Peyer's patch (tissue), 4 donors: ENCODE measurements around the gene BANP.

ENCODE experiments used
- POLR2A ChIP-seq, 2 donors: fragments of 450-650 bp; IDR thresholded peaks; one replicate each; pipeline ENCODE4 v1.5.1; 2017; ENCODE audit warnings: antibody characterized with exemption in 2 of 2, mild to moderate bottlenecking in 2 of 2, moderate library complexity in 2 of 2
- TF ChIP-seq, protein P1 (sequence below), 6 experiments: fragments of 450-650 bp in 4 of 6; fragments of 200-600 bp in 2 of 6; sonication (generic) in 1 of 6; IDR thresholded peaks; one replicate each; pipeline ENCODE4 v1.5.1; 2017 to 2019; ENCODE audit warnings: antibody characterized with exemption in 6 of 6, mild to moderate bottlenecking in 3 of 6, moderate library complexity in 1 of 6

DNA sequence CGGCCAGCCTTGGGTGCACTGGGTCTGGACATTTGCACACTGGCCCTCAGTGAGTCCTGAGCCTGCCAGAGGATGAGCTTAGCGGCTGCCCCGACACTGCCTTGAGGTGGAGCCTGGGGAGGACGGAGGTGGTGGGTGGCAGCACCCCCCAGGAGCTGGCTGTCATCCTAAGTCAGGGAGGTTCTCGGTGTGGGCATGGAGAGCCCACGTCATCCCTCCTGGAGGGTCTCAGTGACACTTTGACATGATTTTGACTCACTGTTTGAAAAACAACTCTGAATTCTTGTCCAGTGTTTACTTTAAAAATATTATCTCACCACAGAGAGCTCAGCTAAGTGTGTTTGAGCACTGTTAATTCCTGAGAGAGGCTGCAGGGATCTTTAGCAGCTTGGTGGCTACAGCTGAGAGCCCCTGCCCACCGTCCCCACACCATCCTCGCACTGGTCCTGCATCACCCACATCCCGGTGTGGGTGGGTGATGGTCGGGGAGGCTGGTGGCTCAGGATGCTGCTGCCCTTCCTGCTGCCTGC, 63.1 kb downstream of the BANP start:
- TF ChIP-seq, protein P1, sequence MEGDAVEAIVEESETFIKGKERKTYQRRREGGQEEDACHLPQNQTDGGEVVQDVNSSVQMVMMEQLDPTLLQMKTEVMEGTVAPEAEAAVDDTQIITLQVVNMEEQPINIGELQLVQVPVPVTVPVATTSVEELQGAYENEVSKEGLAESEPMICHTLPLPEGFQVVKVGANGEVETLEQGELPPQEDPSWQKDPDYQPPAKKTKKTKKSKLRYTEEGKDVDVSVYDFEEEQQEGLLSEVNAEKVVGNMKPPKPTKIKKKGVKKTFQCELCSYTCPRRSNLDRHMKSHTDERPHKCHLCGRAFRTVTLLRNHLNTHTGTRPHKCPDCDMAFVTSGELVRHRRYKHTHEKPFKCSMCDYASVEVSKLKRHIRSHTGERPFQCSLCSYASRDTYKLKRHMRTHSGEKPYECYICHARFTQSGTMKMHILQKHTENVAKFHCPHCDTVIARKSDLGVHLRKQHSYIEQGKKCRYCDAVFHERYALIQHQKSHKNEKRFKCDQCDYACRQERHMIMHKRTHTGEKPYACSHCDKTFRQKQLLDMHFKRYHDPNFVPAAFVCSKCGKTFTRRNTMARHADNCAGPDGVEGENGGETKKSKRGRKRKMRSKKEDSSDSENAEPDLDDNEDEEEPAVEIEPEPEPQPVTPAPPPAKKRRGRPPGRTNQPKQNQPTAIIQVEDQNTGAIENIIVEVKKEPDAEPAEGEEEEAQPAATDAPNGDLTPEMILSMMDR (IDR thresholded peaks at IDR 0.05), result no peak
- TF ChIP-seq POLR2A (IDR thresholded peaks at IDR 0.05), result no peak
